BLaER1 treated with 17β-estradiol and CSF1 and Interleukin-3, amounts not matched to agents 10 nM and 100 nM (cell line): ENCODE results near the gene ZFYVE1.
"Not testable (repeated sequence)": the region's sequence is repeated elsewhere in the genome, so short reads cannot be mapped to it uniquely, and the experiment has no call there.

Experiments used
- H3K27ac ChIP-seq, 11 experiments: shearing (Covaris generic); formaldehyde crosslinking; 2 replicates each; pipeline ENCODE4 v1.8.1; 2022
- H3K27me3 ChIP-seq, 11 experiments: shearing (Covaris generic); formaldehyde crosslinking; 2 replicates each; pipeline ENCODE4 v1.8.1; 2022
- H3K36me3 ChIP-seq, 11 experiments: shearing (Covaris generic); formaldehyde crosslinking; 2 replicates each; pipeline ENCODE4 v1.8.1; 2022
- H3K4me1 ChIP-seq, 10 experiments: shearing (Covaris generic); formaldehyde crosslinking; 2 replicates each; pipeline ENCODE4 v1.8.1; 2022
- H3K4me2 ChIP-seq, 11 experiments: shearing (Covaris generic); formaldehyde crosslinking; 2 replicates each; pipeline ENCODE4 v1.8.1; 2022
- H3K4me3 ChIP-seq, 10 experiments: shearing (Covaris generic); formaldehyde crosslinking; 2 replicates each; pipeline ENCODE4 v1.8.1; 2022
- H3K9ac ChIP-seq, 11 experiments: shearing (Covaris generic); formaldehyde crosslinking; 2 replicates each; pipeline ENCODE4 v1.8.1; 2022
- H3K9me3 ChIP-seq, 11 experiments: shearing (Covaris generic); formaldehyde crosslinking; replicated peaks in 1 of 11; 2 replicates each; pipeline ENCODE4 v1.8.1; 2022
- H4K20me1 ChIP-seq, 11 experiments: shearing (Covaris generic); formaldehyde crosslinking; 2 replicates each; pipeline ENCODE4 v1.8.1; 2022
- Cebpa-rat ChIP-seq, 11 experiments: shearing (Covaris generic); IDR thresholded peaks; 2 replicates each; pipeline ENCODE4 v1.8.1; 2022

The ZFYVE1 gene

GRCh38 chr14:72958548-72958947 lies 68.4 kb downstream of the ZFYVE1 start:
- TF ChIP-seq Cebpa-rat (IDR thresholded peaks at IDR 0.05), result no peak
- no peaks in the 10 kb centered on the region for H3K9me3 ChIP-seq
- peaks cover 0 to 9% (median 0%) of the 10 kb centered on the region in 11 experiments; a peak in 2 of 22 replicates for H4K20me1 ChIP-seq
- no peak overlapping the region for H3K4me3 ChIP-seq
- peaks cover 77 to 100% (median 88%) of the 10 kb centered on the region in 11 experiments for H3K36me3 ChIP-seq
- no peak overlapping the region for H3K4me2 ChIP-seq
- no peak overlapping the region for H3K9ac ChIP-seq
- H3K4me1 ChIP-seq, result no peaks in the 10 kb centered on the region
- H3K27ac ChIP-seq, result no peak overlapping the region
- H3K27me3 ChIP-seq, result no peaks in the 10 kb centered on the region

GRCh38 chr14:72957213-72957612 lies 69.7 kb downstream of the ZFYVE1 start:
- H3K9ac ChIP-seq, result no peak overlapping the region
- H3K4me1 ChIP-seq, result no peaks in the 10 kb centered on the region
- peaks cover 80 to 97% (median 95%) of the 10 kb centered on the region in 11 experiments for H3K36me3 ChIP-seq
- no peak overlapping the region for H3K4me2 ChIP-seq
- H4K20me1 ChIP-seq, result peaks cover 0 to 9% (median 0%) of the 10 kb centered on the region in 11 experiments; a peak in 2 of 22 replicates
- no peak for TF ChIP-seq Cebpa-rat (IDR thresholded peaks at IDR 0.05)
- H3K9me3 ChIP-seq, result no peaks in the 10 kb centered on the region
- H3K27me3 ChIP-seq, result no peaks in the 10 kb centered on the region
- no peak overlapping the region for H3K4me3 ChIP-seq
- H3K27ac ChIP-seq, result no peak overlapping the region

DNA sequence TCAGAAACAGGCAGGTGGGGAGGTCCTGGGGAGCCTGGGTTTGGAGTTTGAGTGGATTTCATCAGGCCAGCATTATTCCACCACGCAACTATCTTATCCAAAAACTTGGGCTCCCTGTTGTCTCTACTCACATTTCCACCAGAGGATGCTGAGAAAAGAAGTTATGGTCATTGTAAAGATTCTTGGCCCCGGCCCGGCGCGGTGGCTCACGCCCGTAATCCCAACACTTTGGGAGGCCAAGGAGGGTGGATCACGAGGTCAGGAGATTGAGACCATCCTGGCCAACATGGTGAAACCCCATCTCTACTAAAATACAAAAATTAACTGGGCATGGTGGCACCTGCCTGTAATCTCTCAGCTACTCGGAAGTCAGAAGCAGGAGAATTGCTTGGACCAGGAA lies 70.2 kb downstream of the ZFYVE1 start:
- not testable (repeated sequence) for H3K4me2 ChIP-seq, H3K27ac ChIP-seq
- peaks cover 80 to 97% (median 95%) of the 10 kb centered on the region in 11 experiments for H3K36me3 ChIP-seq

DNA sequence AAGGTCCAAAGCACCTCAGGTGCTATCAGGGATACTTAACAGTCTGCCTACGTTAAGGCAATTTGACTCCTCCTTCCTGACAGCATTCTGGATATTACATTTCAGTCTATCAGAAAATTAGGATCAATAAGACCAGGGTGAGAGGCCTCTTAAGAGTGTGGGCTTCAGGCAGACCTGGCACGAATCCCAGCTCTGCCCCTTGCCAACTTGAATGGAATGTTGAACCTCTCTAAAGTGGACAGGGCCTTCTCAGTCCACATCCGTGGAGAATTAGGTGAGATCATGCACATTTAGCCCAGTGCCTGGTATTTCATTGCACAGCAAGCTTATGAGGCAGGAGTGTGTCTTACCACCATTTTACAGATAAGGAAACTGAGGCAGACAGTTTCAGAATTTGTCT lies 74.7 kb downstream of the ZFYVE1 start:
- H3K4me3 ChIP-seq, result no peak overlapping the region
- no peak overlapping the region for H3K9ac ChIP-seq
- no peak for TF ChIP-seq Cebpa-rat (IDR thresholded peaks at IDR 0.05)
- H3K4me1 ChIP-seq, result peaks cover 0 to 5% (median 0%) of the 10 kb centered on the region in 10 experiments; a peak in 2 of 20 replicates
- H3K9me3 ChIP-seq, result no peaks in the 10 kb centered on the region
- H4K20me1 ChIP-seq, result peaks cover 0 to 5% (median 0%) of the 10 kb centered on the region in 11 experiments; a peak in 1 of 22 replicates
- H3K27me3 ChIP-seq, result no peaks in the 10 kb centered on the region
- H3K27ac ChIP-seq, result no peak overlapping the region
- H3K36me3 ChIP-seq, result peaks cover 45 to 97% (median 78%) of the 10 kb centered on the region in 11 experiments
- H3K4me2 ChIP-seq, result no peak overlapping the region

More for the DNA sequence above, 70.2 kb downstream of the ZFYVE1 start:
- not testable (repeated sequence) for H3K4me3 ChIP-seq, H4K20me1 ChIP-seq, H3K9me3 ChIP-seq, H3K27me3 ChIP-seq, H3K4me1 ChIP-seq, H3K9ac ChIP-seq

DNA sequence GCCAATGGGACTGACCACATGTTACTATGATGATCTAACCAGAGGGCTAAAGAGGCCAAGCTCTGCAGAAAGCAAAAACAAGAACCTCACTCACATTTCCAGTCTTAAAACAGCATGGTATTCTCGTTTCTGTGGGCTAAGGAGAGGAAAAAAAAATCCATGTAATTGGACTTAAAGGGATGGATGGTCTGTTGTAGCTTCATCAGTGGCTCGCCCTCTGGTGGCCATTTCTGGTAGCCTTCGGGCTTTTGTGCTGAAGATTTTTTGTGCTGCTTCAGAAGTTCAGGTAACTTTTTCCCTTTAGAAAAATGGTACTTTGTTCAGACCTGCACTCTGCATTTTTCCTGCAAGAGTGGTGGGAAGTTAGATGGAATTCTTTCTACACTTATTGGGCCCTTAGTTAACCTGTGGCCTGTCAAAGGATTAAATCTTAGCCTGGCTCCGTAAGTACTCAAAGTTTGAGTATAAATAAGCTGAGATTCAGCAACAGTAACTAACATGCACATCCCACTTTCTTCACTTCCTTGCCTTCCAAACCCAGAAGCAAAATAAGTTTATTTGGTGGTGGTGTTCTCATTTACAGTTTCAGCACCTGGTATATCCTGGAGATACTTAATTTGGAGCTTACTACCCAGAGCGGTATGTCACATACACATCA lies 78.3 kb downstream of the ZFYVE1 start:
- no peak overlapping the region for H3K9ac ChIP-seq
- H3K4me2 ChIP-seq, result no peak overlapping the region
- no peak overlapping the region for H3K4me3 ChIP-seq
- TF ChIP-seq Cebpa-rat (IDR thresholded peaks at IDR 0.05), result no peak
- H3K4me1 ChIP-seq, result peaks cover 0 to 14% (median 8%) of the 10 kb centered on the region in 10 experiments; a peak in 10 of 20 replicates
- H3K27ac ChIP-seq, result no peak overlapping the region
- peaks cover 44 to 97% (median 79%) of the 10 kb centered on the region in 11 experiments for H3K36me3 ChIP-seq
- H4K20me1 ChIP-seq, result peaks cover 0 to 20% (median 0%) of the 10 kb centered on the region in 11 experiments; a peak in 3 of 22 replicates
- no peaks in the 10 kb centered on the region for H3K27me3 ChIP-seq
- no peaks in the 10 kb centered on the region for H3K9me3 ChIP-seq

- no peak overlapping the region; a peak in 1 of 22 replicates for H3K9ac ChIP-seq
- H3K4me2 ChIP-seq, result no peak overlapping the region
- TF ChIP-seq Cebpa-rat (IDR thresholded peaks at IDR 0.05), result no peak
- no peak overlapping the region for H3K4me3 ChIP-seq
- H3K27me3 ChIP-seq, result no peaks in the 10 kb centered on the region
- H3K36me3 ChIP-seq, result peaks cover 54 to 100% (median 83%) of the 10 kb centered on the region in 11 experiments
- H3K4me1 ChIP-seq, result peaks cover 0 to 17% (median 8%) of the 10 kb centered on the region in 10 experiments; a peak in 10 of 20 replicates
- H3K27ac ChIP-seq, result no peak overlapping the region
- no peaks in the 10 kb centered on the region for H3K9me3 ChIP-seq
- peaks cover 0 to 25% (median 0%) of the 10 kb centered on the region in 11 experiments; a peak in 3 of 22 replicates for H4K20me1 ChIP-seq
Observed at GRCh38 chr14:72947366-72948160, 79.3 kb downstream of the ZFYVE1 start.

DNA sequence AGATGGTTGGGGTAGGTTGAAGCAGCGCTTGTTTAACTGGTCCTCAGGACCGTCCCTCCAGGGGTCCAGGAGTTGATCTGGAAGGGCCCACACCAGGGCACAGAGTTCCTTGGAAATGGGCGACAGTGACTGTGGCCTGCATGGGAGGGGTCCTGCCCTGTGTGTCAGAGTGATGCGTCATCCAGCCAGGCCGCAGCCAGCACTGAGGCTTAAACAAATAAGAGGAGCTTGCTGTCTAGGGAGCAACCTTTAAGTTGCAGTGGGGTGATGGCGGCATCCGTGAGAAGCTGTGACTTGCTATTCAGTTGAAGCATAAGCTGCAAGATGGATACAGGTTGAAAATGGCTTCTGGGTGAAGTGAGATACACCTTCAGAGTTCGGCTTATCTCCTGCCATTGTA lies 80.4 kb downstream of the ZFYVE1 start:
- TF ChIP-seq Cebpa-rat (IDR thresholded peaks at IDR 0.05), result no peak
- Histone ChIP-seq H3K36me3 (peaks cover 54 to 100% (median 84%) of the 10 kb centered on the region in 11 experiments), H3K9ac (no peak overlapping the region)

GRCh38 chr14:72945356-72946027 lies 81.4 kb downstream of the ZFYVE1 start:
- Histone ChIP-seq H4K20me1 (peaks cover 0 to 30% (median 3%) of the 10 kb centered on the region in 11 experiments; a peak in 3 of 22 replicates), H3K9me3 (no peaks in the 10 kb centered on the region), H3K4me2 (no peak overlapping the region), H3K4me1 (peaks cover 0 to 17% (median 8%) of the 10 kb centered on the region in 10 experiments; a peak in 10 of 20 replicates), H3K27me3 (no peaks in the 10 kb centered on the region), H3K36me3 (peaks cover 58 to 100% (median 83%) of the 10 kb centered on the region in 11 experiments), H3K4me3 (no peak overlapping the region), H3K27ac (no peak overlapping the region), H3K9ac (no peak overlapping the region)
- TF ChIP-seq Cebpa-rat (IDR thresholded peaks at IDR 0.05), result no peak

More for the DNA sequence above, 80.4 kb downstream of the ZFYVE1 start:
- Histone ChIP-seq H3K9me3 (no peaks in the 10 kb centered on the region), H4K20me1 (peaks cover 0 to 25% (median 0%) of the 10 kb centered on the region in 11 experiments; a peak in 3 of 22 replicates), H3K27me3 (no peaks in the 10 kb centered on the region), H3K4me2 (no peak overlapping the region), H3K27ac (no peak overlapping the region), H3K4me1 (peaks cover 0 to 17% (median 8%) of the 10 kb centered on the region in 10 experiments; a peak in 10 of 20 replicates), H3K4me3 (no peak overlapping the region)
